Neural cell (in vitro differentiated cells): Measurements from ENCODE around the gene GREM1. TPM values are rescaled to one million over a fixed set of nuclear protein-coding genes. Genes with fewer than 3 reads are reported as not detected.

Source experiments
- H2AFZ ChIP-seq: fragments of 200-600, 300-800 bp; sonication (generic), shearing (Covaris generic); 2 replicates; pipeline ENCODE4 v1.6.0; 2014; ENCODE audit warnings: low read depth, mild to moderate bottlenecking, antibody characterized with exemption, low read length, moderate library complexity
- H3F3A ChIP-seq: fragments of 200-600 bp; shearing (Covaris generic); 2 replicates; pipeline ENCODE4 v1.6.1; 2016; ENCODE audit warnings: mild to moderate bottlenecking, moderate library complexity, mixed read lengths, antibody characterized with exemption, low read length; ENCODE audit not compliant: insufficient read depth, poor library complexity, severe bottlenecking
- H3K27ac ChIP-seq: fragments of 200-600, 300-800 bp; sonication (generic), shearing (Covaris generic); 2 replicates; pipeline ENCODE4 v1.5.1; 2014; ENCODE audit warnings: mild to moderate bottlenecking, low read length, moderate library complexity
- H3K27me3 ChIP-seq: fragments of 300-800, 200-600 bp; sonication (generic), shearing (Covaris generic); 2 replicates; pipeline ENCODE4 v1.6.0; 2014; ENCODE audit warnings: mild to moderate bottlenecking, low read depth, low read length, moderate library complexity; ENCODE audit not compliant: insufficient read depth
- H3K36me3 ChIP-seq: fragments of 300-800, 200-600 bp; sonication (generic), shearing (Covaris generic); 2 replicates; pipeline ENCODE4 v1.5.1; 2014; ENCODE audit warnings: mild to moderate bottlenecking, antibody characterized with exemption, low read length, moderate library complexity; ENCODE audit not compliant: insufficient read depth
- H3K4me2 ChIP-seq: fragments of 300-800, 200-600 bp; sonication (generic), shearing (Covaris generic); 2 replicates; pipeline ENCODE4 v1.6.0; 2014; ENCODE audit warnings: mild to moderate bottlenecking, low read length
- H3K4me3 ChIP-seq: fragments of 300-800, 200-600 bp; sonication (generic), shearing (Covaris generic); 2 replicates; pipeline ENCODE4 v1.5.1; 2014; ENCODE audit warnings: mild to moderate bottlenecking, low read length, moderate library complexity
- H3K79me2 ChIP-seq: fragments of 200-600 bp; shearing (Covaris generic); replicated peaks from 2 replicates; pipeline ENCODE4 v1.6.0; 2014; ENCODE audit warnings: mild to moderate bottlenecking, low read length, moderate library complexity; ENCODE audit not compliant: insufficient read depth
- H3K9ac ChIP-seq: fragments of 300-800, 200-600 bp; sonication (generic), shearing (Covaris generic); 2 replicates; pipeline ENCODE4 v1.6.1; 2016; ENCODE audit warnings: mild to moderate bottlenecking, low read length, mixed read lengths
- H3K9me2 ChIP-seq: fragments of 200-600 bp; shearing (Covaris generic); 2 replicates; pipeline ENCODE4 v1.6.1; 2016; ENCODE audit warnings: mild to moderate bottlenecking, low read length, mixed read lengths; ENCODE audit not compliant: insufficient read depth
- H3K9me3 ChIP-seq: fragments of 200-600, 300-800 bp; sonication (generic), shearing (Covaris generic); 2 replicates; pipeline ENCODE4 v1.6.1; 2016; ENCODE audit warnings: mild to moderate bottlenecking, mixed run types, low read length, moderate library complexity, mixed read lengths
- H4K20me1 ChIP-seq: fragments of 200-600 bp; shearing (Covaris generic); 2 replicates; pipeline ENCODE4 v1.6.1; 2016; ENCODE audit warnings: mild to moderate bottlenecking, mixed run types; ENCODE audit not compliant: insufficient read depth
- CTCF ChIP-seq: fragments of 450-650 bp; IDR thresholded peaks from 2 replicates; pipeline ENCODE4 v1.5.1; 2014; ENCODE audit warnings: antibody characterized with exemption, mild to moderate bottlenecking, moderate library complexity; ENCODE audit not compliant: poor library complexity, severe bottlenecking
- EP300 ChIP-seq: fragments of 450-650 bp; conservative IDR thresholded peaks from 2 replicates; pipeline ENCODE4 v1.6.1; 2014; ENCODE audit warnings: antibody characterized with exemption, mild to moderate bottlenecking, moderate library complexity; ENCODE audit not compliant: poor library complexity, severe bottlenecking
- EZH2 ChIP-seq: fragments of 200-600, 300-800 bp; shearing (Covaris generic), sonication (generic); IDR thresholded peaks from 2 replicates; pipeline ENCODE4 v1.6.1; 2014; ENCODE audit warnings: antibody characterized with exemption, low read length, borderline replicate concordance, mild to moderate bottlenecking; ENCODE audit not compliant: insufficient read depth, poor library complexity, severe bottlenecking
- MXI1 ChIP-seq: fragments of 450-650 bp; conservative IDR thresholded peaks from 2 replicates; pipeline ENCODE4 v1.6.1; 2014; ENCODE audit warnings: antibody characterized with exemption, mild to moderate bottlenecking; ENCODE audit not compliant: poor library complexity, severe bottlenecking
- POLR2AphosphoS5 ChIP-seq: IDR thresholded peaks from 2 replicates; pipeline ENCODE4 v1.6.1; 2012
- RAD21 ChIP-seq: fragments of 450-650 bp; conservative IDR thresholded peaks from 2 replicates; pipeline ENCODE4 v1.6.1; 2014; ENCODE audit warnings: antibody characterized with exemption, mild to moderate bottlenecking, moderate library complexity
- REST ChIP-seq: IDR thresholded peaks from 2 replicates; pipeline ENCODE4 v1.6.1; 2012; ENCODE audit warnings: borderline replicate concordance
- SMC3 ChIP-seq: fragments of 450-650 bp; conservative IDR thresholded peaks from 2 replicates; pipeline ENCODE4 v1.6.1; 2014; ENCODE audit warnings: antibody characterized with exemption, mild to moderate bottlenecking, moderate library complexity; ENCODE audit not compliant: poor library complexity
- TAF1 ChIP-seq: IDR thresholded peaks from 2 replicates; pipeline ENCODE4 v1.6.1; 2012; ENCODE audit warnings: low read depth
- polyA plus RNA-seq: library from polyadenylated mRNA; depleted of rRNA; stranded (reverse); fragments of >200 nt; gene quantifications from 2 replicates; pipeline ENCODE4 v1.2.3, GENCODE V29; 2014

GREM1 gene
- polyA plus RNA-seq, 1 donor from 2014 or later = 0.16 TPM

GRCh38 chr15:32682569-32682968 is 35.2 kb upstream of the GREM1 start:
- H4K20me1 ChIP-seq = no peaks in the 10 kb centered on the region
- H3K4me3 ChIP-seq = no peak overlapping the region
- H3K9me2 ChIP-seq = no peaks in the 10 kb centered on the region
- H3K9me3 ChIP-seq = no peaks in the 10 kb centered on the region
- no peaks in the 10 kb centered on the region for H3F3A ChIP-seq
- TF ChIP-seq RAD21 (no peak), POLR2AphosphoS5 (no peak), EP300 (no peak), TAF1 (no peak), CTCF (no peak), MXI1 (no peak), REST (no peak), EZH2 (no peak), SMC3 (no peak)
- no peaks in the 10 kb centered on the region for H3K27me3 ChIP-seq
- H3K9ac ChIP-seq = no peak overlapping the region
- H3K4me2 ChIP-seq = no peak overlapping the region
- H3K36me3 ChIP-seq = no peaks in the 10 kb centered on the region
- no peaks in the 10 kb centered on the region for H3K79me2 ChIP-seq
- H2AFZ ChIP-seq = no peak overlapping the region
- peak overlapping the region; percentile 10 for H3K27ac ChIP-seq

- Histone ChIP-seq H3K9ac (no peak overlapping the region), H3K9me2 (no peaks in the 10 kb centered on the region), H3K9me3 (no peaks in the 10 kb centered on the region), H3K4me3 (no peak overlapping the region), H3K27ac (peak overlapping the region; percentile 10), H3K36me3 (no peaks in the 10 kb centered on the region), H3K27me3 (no peaks in the 10 kb centered on the region), H3F3A (no peaks in the 10 kb centered on the region), H2AFZ (no peak overlapping the region), H3K4me2 (no peak overlapping the region), H4K20me1 (no peaks in the 10 kb centered on the region), H3K79me2 (no peaks in the 10 kb centered on the region)
- TF ChIP-seq POLR2AphosphoS5 = no peak
- TF ChIP-seq EP300 = no peak
- TF ChIP-seq EZH2 = no peak
- no peak for TF ChIP-seq CTCF
- no peak for TF ChIP-seq TAF1
- no peak for TF ChIP-seq MXI1
- no peak for TF ChIP-seq RAD21
- TF ChIP-seq SMC3 = no peak
- no peak for TF ChIP-seq REST
These were observed 34.7 kb upstream of the GREM1 start for GRCh38 chr15:32682977-32683630.
